Measurements from ENCODE around the gene RPL27A.

The RPL27A gene

DNA sequence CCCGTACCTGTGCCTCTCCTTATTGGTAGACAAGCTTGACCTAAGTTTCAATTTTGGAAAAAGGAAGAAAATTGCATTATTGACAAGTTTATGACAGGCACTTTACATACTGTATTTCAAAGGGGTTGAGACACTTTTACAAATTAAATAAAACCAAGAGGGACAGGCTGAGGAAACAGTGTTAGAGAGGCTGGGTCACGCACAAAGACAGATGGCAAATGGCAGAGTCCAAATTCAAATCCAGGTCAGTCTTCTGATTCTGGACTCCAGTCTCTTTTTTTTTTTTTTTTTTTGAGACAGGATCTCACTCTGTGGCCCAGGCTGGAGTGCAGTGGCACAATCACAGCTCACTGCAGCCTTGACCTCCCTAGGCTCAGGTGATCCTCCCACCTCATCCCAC is 10.2 kb upstream of the RPL27A start:
- Histone ChIP-seq H3K4me3 (ENCODE audit: low read length in 2 of 2) (no peak overlapping the region), H3K27ac (ENCODE audit: low read depth in 2 of 2, low read length in 2 of 2) (peak overlapping the region in 1 of 2 donors; percentile 33), H3K4me1 (ENCODE audit: control insufficient read depth in 2 of 2, insufficient read depth in 2 of 2, low read length in 2 of 2) (no peaks in the 10 kb centered on the region), H3K27me3 (ENCODE audit: control insufficient read depth in 2 of 2, insufficient read depth in 2 of 2, low read length in 2 of 2) (no peaks in the 10 kb centered on the region), H3K36me3 (ENCODE audit: control insufficient read depth in 2 of 2, insufficient read depth in 2 of 2, low read length in 2 of 2) (peaks cover 3 to 6% of the 10 kb centered on the region in 2 donors), H3K9me3 (ENCODE audit: control insufficient read depth in 2 of 2, low read length in 2 of 2) (no peaks in the 10 kb centered on the region), H3K9ac (ENCODE audit: low read depth in 1 of 2, low read length in 2 of 2) (no peak overlapping the region)

DNA sequence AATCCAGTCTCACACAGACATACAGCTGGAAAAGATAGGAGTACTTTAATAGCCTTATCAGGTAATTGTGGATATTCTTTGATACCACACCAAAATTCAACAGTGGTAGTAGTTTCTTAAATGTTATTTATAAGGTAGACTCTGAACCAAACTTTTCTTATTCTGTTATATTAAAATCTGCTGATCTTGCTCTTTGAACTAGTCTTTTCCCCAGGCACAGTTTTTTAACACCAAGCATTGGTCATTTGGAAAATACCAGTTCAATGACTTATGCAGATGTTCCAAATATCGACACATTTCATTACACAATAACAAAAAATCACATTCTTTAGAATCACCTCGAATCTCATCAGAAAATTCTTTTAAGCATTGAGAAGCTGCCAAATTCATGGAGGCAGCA is 7.7 kb upstream of the RPL27A start:
- Histone ChIP-seq H3K9me3 (ENCODE audit: control insufficient read depth in 2 of 2, low read length in 2 of 2) (no peaks in the 10 kb centered on the region), H3K27ac (ENCODE audit: low read depth in 2 of 2, low read length in 2 of 2) (no peak overlapping the region), H3K4me1 (ENCODE audit: control insufficient read depth in 2 of 2, insufficient read depth in 2 of 2, low read length in 2 of 2) (no peaks in the 10 kb centered on the region), H3K36me3 (ENCODE audit: control insufficient read depth in 2 of 2, insufficient read depth in 2 of 2, low read length in 2 of 2) (peaks cover 8 to 11% of the 10 kb centered on the region in 2 donors), H3K27me3 (ENCODE audit: control insufficient read depth in 2 of 2, insufficient read depth in 2 of 2, low read length in 2 of 2) (no peaks in the 10 kb centered on the region), H3K4me3 (ENCODE audit: low read length in 2 of 2) (no peak overlapping the region), H3K9ac (ENCODE audit: low read depth in 1 of 2, low read length in 2 of 2) (no peak overlapping the region)

GRCh38 chr11:8676458-8676857 is 6.1 kb upstream of the RPL27A start:
- no peak overlapping the region for H3K9ac ChIP-seq (ENCODE audit: low read depth in 1 of 2, low read length in 2 of 2)
- H3K27me3 ChIP-seq (ENCODE audit: control insufficient read depth in 2 of 2, insufficient read depth in 2 of 2, low read length in 2 of 2), result no peaks in the 10 kb centered on the region
- H3K4me1 ChIP-seq (ENCODE audit: control insufficient read depth in 2 of 2, insufficient read depth in 2 of 2, low read length in 2 of 2), result peaks cover 1 to 2% of the 10 kb centered on the region in 2 donors
- no peak overlapping the region for H3K27ac ChIP-seq (ENCODE audit: low read depth in 2 of 2, low read length in 2 of 2)
- peaks cover 5 to 13% of the 10 kb centered on the region in 2 donors for H3K36me3 ChIP-seq (ENCODE audit: control insufficient read depth in 2 of 2, insufficient read depth in 2 of 2, low read length in 2 of 2)
- H3K4me3 ChIP-seq (ENCODE audit: low read length in 2 of 2), result no peak overlapping the region
- H3K9me3 ChIP-seq (ENCODE audit: control insufficient read depth in 2 of 2, low read length in 2 of 2), result no peaks in the 10 kb centered on the region

DNA sequence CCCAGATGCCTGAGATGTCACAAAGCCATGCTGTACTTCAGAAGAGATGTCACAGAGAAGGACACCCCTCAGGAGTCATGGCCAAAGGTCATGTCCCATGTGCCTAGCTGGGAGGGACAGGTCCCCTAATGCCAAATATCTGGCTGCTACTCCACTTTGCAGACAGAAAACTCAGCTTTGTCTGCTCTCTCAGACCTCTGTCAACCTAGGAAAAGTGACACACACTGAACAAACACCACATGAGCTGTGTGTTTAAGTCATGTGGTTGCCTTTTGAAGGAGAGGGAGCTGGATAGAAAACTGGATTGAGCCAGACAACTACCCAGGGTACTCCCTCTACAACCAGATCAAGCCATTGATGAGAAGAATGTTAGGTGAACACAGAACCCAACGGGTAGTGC is 3.6 kb upstream of the RPL27A start:
- Histone ChIP-seq H3K9ac (ENCODE audit: low read depth in 1 of 2, low read length in 2 of 2) (no peak overlapping the region), H3K36me3 (ENCODE audit: control insufficient read depth in 2 of 2, insufficient read depth in 2 of 2, low read length in 2 of 2) (peaks cover 6 to 7% of the 10 kb centered on the region in 2 donors), H3K4me3 (ENCODE audit: low read length in 2 of 2) (no peak overlapping the region), H3K4me1 (ENCODE audit: control insufficient read depth in 2 of 2, insufficient read depth in 2 of 2, low read length in 2 of 2) (peaks cover 12 to 14% of the 10 kb centered on the region in 2 donors), H3K9me3 (ENCODE audit: control insufficient read depth in 2 of 2, low read length in 2 of 2) (no peaks in the 10 kb centered on the region), H3K27me3 (ENCODE audit: control insufficient read depth in 2 of 2, insufficient read depth in 2 of 2, low read length in 2 of 2) (no peaks in the 10 kb centered on the region), H3K27ac (ENCODE audit: low read depth in 2 of 2, low read length in 2 of 2) (no peak overlapping the region)

- Histone ChIP-seq H3K4me1 (ENCODE audit: control insufficient read depth in 2 of 2, insufficient read depth in 2 of 2, low read length in 2 of 2) (peaks cover 17 to 20% of the 10 kb centered on the region in 2 donors), H3K9me3 (ENCODE audit: control insufficient read depth in 2 of 2, low read length in 2 of 2) (no peaks in the 10 kb centered on the region), H3K4me3 (ENCODE audit: low read length in 2 of 2) (peak overlapping the region; percentile 94 to 97), H3K9ac (ENCODE audit: low read depth in 1 of 2, low read length in 2 of 2) (peak overlapping the region; percentile 98 to 100), H3K27me3 (ENCODE audit: control insufficient read depth in 2 of 2, insufficient read depth in 2 of 2, low read length in 2 of 2) (no peaks in the 10 kb centered on the region), H3K36me3 (ENCODE audit: control insufficient read depth in 2 of 2, insufficient read depth in 2 of 2, low read length in 2 of 2) (peaks cover 32 to 34% of the 10 kb centered on the region in 2 donors), H3K27ac (ENCODE audit: low read depth in 2 of 2, low read length in 2 of 2) (peak overlapping the region; percentile 97 to 98)
Measured at GRCh38 chr11:8681837-8682302, 722 bp upstream of the RPL27A start.

GRCh38 chr11:8683115-8683807 is 669 bp downstream of the RPL27A start:
- Histone ChIP-seq H3K36me3 (ENCODE audit: control insufficient read depth in 2 of 2, insufficient read depth in 2 of 2, low read length in 2 of 2) (peaks cover 34 to 37% of the 10 kb centered on the region in 2 donors), H3K4me1 (ENCODE audit: control insufficient read depth in 2 of 2, insufficient read depth in 2 of 2, low read length in 2 of 2) (peaks cover 23 to 27% of the 10 kb centered on the region in 2 donors), H3K27ac (ENCODE audit: low read depth in 2 of 2, low read length in 2 of 2) (peak overlapping the region; percentile 97 to 98), H3K9ac (ENCODE audit: low read depth in 1 of 2, low read length in 2 of 2) (peak overlapping the region; percentile 98 to 100), H3K4me3 (ENCODE audit: low read length in 2 of 2) (peak overlapping the region; percentile 94 to 97), H3K27me3 (ENCODE audit: control insufficient read depth in 2 of 2, insufficient read depth in 2 of 2, low read length in 2 of 2) (no peaks in the 10 kb centered on the region), H3K9me3 (ENCODE audit: control insufficient read depth in 2 of 2, low read length in 2 of 2) (no peaks in the 10 kb centered on the region)

DNA sequence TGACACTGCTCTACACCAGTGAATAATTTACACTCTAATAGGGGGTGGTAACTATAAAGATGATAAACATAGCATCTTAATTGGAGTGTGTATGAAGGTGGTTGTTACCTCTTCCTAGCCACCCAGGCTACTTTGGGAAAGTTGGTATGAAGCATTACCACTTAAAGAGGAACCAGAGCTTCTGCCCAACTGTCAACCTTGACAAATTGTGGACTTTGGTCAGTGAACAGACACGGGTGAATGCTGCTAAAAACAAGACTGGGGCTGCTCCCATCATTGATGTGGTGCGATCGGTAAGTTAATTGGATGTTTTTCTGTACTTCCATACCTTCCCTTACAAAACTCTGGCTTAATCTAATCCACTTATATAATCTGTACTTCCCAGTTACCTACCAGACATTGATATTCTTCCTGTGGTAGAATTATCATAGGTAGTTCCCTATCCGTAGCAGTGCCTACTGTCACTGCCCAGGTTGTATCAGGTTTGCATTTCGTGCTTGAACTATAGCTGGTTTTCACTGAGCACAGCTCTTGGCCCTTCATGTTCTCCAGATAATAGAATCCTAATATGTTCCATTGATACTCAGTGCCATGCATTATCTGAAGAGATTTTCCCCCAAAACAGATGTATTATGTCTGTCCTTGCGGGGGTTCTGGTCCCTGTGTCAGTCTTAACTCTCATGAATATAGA is 2.2 kb downstream of the RPL27A start:
- Histone ChIP-seq H3K27ac (ENCODE audit: low read depth in 2 of 2, low read length in 2 of 2) (no peak overlapping the region), H3K36me3 (ENCODE audit: control insufficient read depth in 2 of 2, insufficient read depth in 2 of 2, low read length in 2 of 2) (peaks cover 29 to 32% of the 10 kb centered on the region in 2 donors), H3K4me1 (ENCODE audit: control insufficient read depth in 2 of 2, insufficient read depth in 2 of 2, low read length in 2 of 2) (peaks cover 27 to 38% of the 10 kb centered on the region in 2 donors), H3K9me3 (ENCODE audit: control insufficient read depth in 2 of 2, low read length in 2 of 2) (no peaks in the 10 kb centered on the region), H3K9ac (ENCODE audit: low read depth in 1 of 2, low read length in 2 of 2) (peak overlapping the region in 1 of 2 donors; percentile 98), H3K27me3 (ENCODE audit: control insufficient read depth in 2 of 2, insufficient read depth in 2 of 2, low read length in 2 of 2) (no peaks in the 10 kb centered on the region), H3K4me3 (ENCODE audit: low read length in 2 of 2) (no peak overlapping the region)

DNA sequence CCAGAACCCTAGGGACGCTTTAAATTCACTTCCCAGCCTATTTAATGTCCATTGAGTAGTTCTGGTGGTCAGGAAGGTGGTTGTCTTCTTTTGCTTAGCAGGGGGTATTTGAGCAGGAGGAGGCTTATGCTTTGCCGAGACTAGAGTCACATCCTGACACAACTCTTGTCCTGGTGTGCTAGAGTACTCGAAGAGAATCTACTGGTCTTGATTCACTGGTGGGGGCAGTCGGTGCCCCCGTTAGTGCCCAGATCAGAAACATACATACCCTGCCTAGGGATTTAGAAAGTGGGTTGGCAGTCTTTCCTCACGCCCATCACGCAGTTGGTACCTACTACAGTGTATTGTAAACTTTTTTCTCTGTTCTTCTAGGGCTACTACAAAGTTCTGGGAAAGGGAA is 2.7 kb downstream of the RPL27A start:
- Histone ChIP-seq H3K4me3 (ENCODE audit: low read length in 2 of 2) (no peak overlapping the region), H3K9me3 (ENCODE audit: control insufficient read depth in 2 of 2, low read length in 2 of 2) (no peaks in the 10 kb centered on the region), H3K27me3 (ENCODE audit: control insufficient read depth in 2 of 2, insufficient read depth in 2 of 2, low read length in 2 of 2) (no peaks in the 10 kb centered on the region), H3K4me1 (ENCODE audit: control insufficient read depth in 2 of 2, insufficient read depth in 2 of 2, low read length in 2 of 2) (peaks cover 27 to 39% of the 10 kb centered on the region in 2 donors), H3K9ac (ENCODE audit: low read depth in 1 of 2, low read length in 2 of 2) (no peak overlapping the region), H3K27ac (ENCODE audit: low read depth in 2 of 2, low read length in 2 of 2) (no peak overlapping the region), H3K36me3 (ENCODE audit: control insufficient read depth in 2 of 2, insufficient read depth in 2 of 2, low read length in 2 of 2) (peaks cover 29 to 32% of the 10 kb centered on the region in 2 donors)

- H3K27me3 ChIP-seq (ENCODE audit: control insufficient read depth in 2 of 2, insufficient read depth in 2 of 2, low read length in 2 of 2), result no peaks in the 10 kb centered on the region
- peaks cover 29 to 30% of the 10 kb centered on the region in 2 donors for H3K36me3 ChIP-seq (ENCODE audit: control insufficient read depth in 2 of 2, insufficient read depth in 2 of 2, low read length in 2 of 2)
- H3K4me1 ChIP-seq (ENCODE audit: control insufficient read depth in 2 of 2, insufficient read depth in 2 of 2, low read length in 2 of 2), result peaks cover 27 to 39% of the 10 kb centered on the region in 2 donors
- no peak overlapping the region for H3K4me3 ChIP-seq (ENCODE audit: low read length in 2 of 2)
- H3K27ac ChIP-seq (ENCODE audit: low read depth in 2 of 2, low read length in 2 of 2), result no peak overlapping the region
- H3K9ac ChIP-seq (ENCODE audit: low read depth in 1 of 2, low read length in 2 of 2), result no peak overlapping the region
- no peaks in the 10 kb centered on the region for H3K9me3 ChIP-seq (ENCODE audit: control insufficient read depth in 2 of 2, low read length in 2 of 2)
Measured at GRCh38 chr11:8685820-8686219, 3.2 kb downstream of the RPL27A start.

- Histone ChIP-seq H3K27ac (ENCODE audit: low read depth in 2 of 2, low read length in 2 of 2) (no peak overlapping the region), H3K4me3 (ENCODE audit: low read length in 2 of 2) (no peak overlapping the region), H3K9me3 (ENCODE audit: control insufficient read depth in 2 of 2, low read length in 2 of 2) (no peaks in the 10 kb centered on the region), H3K4me1 (ENCODE audit: control insufficient read depth in 2 of 2, insufficient read depth in 2 of 2, low read length in 2 of 2) (peaks cover 27 to 39% of the 10 kb centered on the region in 2 donors), H3K27me3 (ENCODE audit: control insufficient read depth in 2 of 2, insufficient read depth in 2 of 2, low read length in 2 of 2) (no peaks in the 10 kb centered on the region), H3K36me3 (ENCODE audit: control insufficient read depth in 2 of 2, insufficient read depth in 2 of 2, low read length in 2 of 2) (peaks cover 29 to 31% of the 10 kb centered on the region in 2 donors), H3K9ac (ENCODE audit: low read depth in 1 of 2, low read length in 2 of 2) (no peak overlapping the region)
Measured at GRCh38 chr11:8686325-8686724, 3.7 kb downstream of the RPL27A start.

All from mucosa of rectum (tissue), 2 donors.